DOHH2 (cell line): Measurements from ENCODE around the gene NAA30.

Experiments
- H3F3A ChIP-seq: fragments of 200-600 bp; sonication (generic), shearing (Covaris generic); 2 replicates; pipeline ENCODE4 v1.6.0; 2016; ENCODE audit warnings: antibody characterized with exemption, mild to moderate bottlenecking; ENCODE audit not compliant: control insufficient read depth, insufficient read depth
- H3K27ac ChIP-seq: fragments of 200-600 bp; sonication (generic); 2 replicates; pipeline ENCODE4 v1.5.1; 2014; ENCODE audit warnings: low read depth, mild to moderate bottlenecking, low read length, moderate library complexity
- H3K27me3 ChIP-seq: fragments of 200-600 bp; sonication (generic); 2 replicates; pipeline ENCODE4 v1.6.1; 2014; ENCODE audit warnings: mild to moderate bottlenecking, low read length, mixed read lengths; ENCODE audit not compliant: control insufficient read depth
- H3K36me3 ChIP-seq: fragments of 200-600 bp; sonication (generic); 2 replicates; pipeline ENCODE4 v1.6.1; 2014; ENCODE audit warnings: mild to moderate bottlenecking, low read length, moderate library complexity, mixed read lengths; ENCODE audit not compliant: control insufficient read depth
- H3K4me1 ChIP-seq: fragments of 200-600 bp; sonication (generic); 2 replicates; pipeline ENCODE4 v1.6.1; 2014; ENCODE audit warnings: mild to moderate bottlenecking, low read length, mixed read lengths; ENCODE audit not compliant: control insufficient read depth
- H3K4me2 ChIP-seq: fragments of 200-600 bp; sonication (generic); 2 replicates; pipeline ENCODE4 v1.6.0; 2014; ENCODE audit warnings: mild to moderate bottlenecking, low read length, moderate library complexity
- H3K4me3 ChIP-seq: fragments of 200-600 bp; sonication (generic); 2 replicates; pipeline ENCODE4 v1.5.1; 2014; ENCODE audit warnings: mild to moderate bottlenecking, low read length, mixed read lengths
- H3K79me2 ChIP-seq: fragments of 200-600 bp; sonication (generic); 2 replicates; pipeline ENCODE4 v1.6.1; 2014; ENCODE audit warnings: mild to moderate bottlenecking, low read length, mixed read lengths; ENCODE audit not compliant: control insufficient read depth
- H3K9me2 ChIP-seq: fragments of 200-600 bp; sonication (generic); replicated peaks from 2 replicates; pipeline ENCODE4 v1.6.1; 2014; ENCODE audit warnings: mild to moderate bottlenecking, low read length, mixed read lengths; ENCODE audit not compliant: control insufficient read depth
- H3K9me3 ChIP-seq: fragments of 200-600 bp; sonication (generic); 2 replicates; pipeline ENCODE4 v1.6.1; 2014; ENCODE audit warnings: antibody characterized with exemption, low read length, mixed read lengths; ENCODE audit not compliant: control insufficient read depth, insufficient read depth
- H4K20me1 ChIP-seq: fragments of 200-600 bp; sonication (generic); 2 replicates; pipeline ENCODE4 v1.6.0; 2014; ENCODE audit warnings: low read depth, mild to moderate bottlenecking, antibody characterized with exemption, low read length, moderate library complexity; ENCODE audit not compliant: control insufficient read depth, insufficient read depth
- CTCF ChIP-seq: fragments of 200-600 bp; sonication (generic); IDR thresholded peaks from one replicate; pipeline ENCODE4 v1.5.1; 2014; ENCODE audit warnings: antibody characterized with exemption, mild to moderate bottlenecking, low read depth, low read length; ENCODE audit not compliant: poor library complexity, severe bottlenecking
- EZH2phosphoT487 ChIP-seq: fragments of 200-600 bp; sonication (generic); IDR thresholded peaks from 2 replicates; pipeline ENCODE4 v1.6.1; 2017; ENCODE audit warnings: borderline replicate concordance, mild to moderate bottlenecking, antibody characterized with exemption, low read length, moderate library complexity, mixed read lengths

NAA30 gene

GRCh38 chr14:57400556-57401494 lies 10.4 kb downstream of the NAA30 start:
- Histone ChIP-seq H3K9me2 (no peaks in the 10 kb centered on the region), H3K27me3 (no peaks in the 10 kb centered on the region), H3K9me3 (no peaks in the 10 kb centered on the region), H3K36me3 (peaks cover 56% of the 10 kb centered on the region), H3K4me1 (no peaks in the 10 kb centered on the region), H3K79me2 (peaks cover 4% of the 10 kb centered on the region; the same call in 1 of the 2 replicates), H3K4me3 (no peak overlapping the region), H4K20me1 (no peaks in the 10 kb centered on the region), H3K4me2 (no peak overlapping the region), H3F3A (no peaks in the 10 kb centered on the region), H3K27ac (no peak overlapping the region)
- TF ChIP-seq CTCF: no peak
- TF ChIP-seq EZH2phosphoT487: no peak

- Histone ChIP-seq H3K79me2 (peaks cover 1% of the 10 kb centered on the region; the same call in 1 of the 2 replicates), H3K4me2 (no peak overlapping the region), H3K4me1 (no peaks in the 10 kb centered on the region), H3K9me2 (no peaks in the 10 kb centered on the region), H3K27ac (no peak overlapping the region), H3K27me3 (no peaks in the 10 kb centered on the region), H4K20me1 (no peaks in the 10 kb centered on the region), H3F3A (no peaks in the 10 kb centered on the region), H3K9me3 (no peaks in the 10 kb centered on the region), H3K4me3 (no peak overlapping the region), H3K36me3 (peaks cover 59% of the 10 kb centered on the region)
- TF ChIP-seq EZH2phosphoT487: no peak
- TF ChIP-seq CTCF: no peak
These were observed 11.1 kb downstream of the NAA30 start for GRCh38 chr14:57401501-57401900.

GRCh38 chr14:57402173-57402852 lies 11.9 kb downstream of the NAA30 start:
- H3K27me3 ChIP-seq: no peaks in the 10 kb centered on the region
- no peaks in the 10 kb centered on the region for H3K9me3 ChIP-seq
- peaks cover 59% of the 10 kb centered on the region for H3K36me3 ChIP-seq
- H3K9me2 ChIP-seq: no peaks in the 10 kb centered on the region
- no peak for TF ChIP-seq CTCF
- TF ChIP-seq EZH2phosphoT487: no peak
- no peaks in the 10 kb centered on the region for H4K20me1 ChIP-seq
- no peak overlapping the region for H3K27ac ChIP-seq
- H3F3A ChIP-seq: no peaks in the 10 kb centered on the region
- H3K79me2 ChIP-seq: peaks cover 2% of the 10 kb centered on the region; the same call in 1 of the 2 replicates
- no peak overlapping the region for H3K4me2 ChIP-seq
- no peaks in the 10 kb centered on the region for H3K4me1 ChIP-seq
- no peak overlapping the region for H3K4me3 ChIP-seq
